Measurements from ENCODE around the gene PERCC1. TPM values are rescaled to one million over a fixed set of nuclear protein-coding genes. Genes with fewer than 3 reads are reported as not detected.
A peak's percentile ranks its signal among the peaks of the same experiment; 100 is the strongest.
"Not testable (repeated sequence)": the region's sequence is repeated elsewhere in the genome, so short reads cannot be mapped to it uniquely, and the experiment has no call there.

PERCC1 gene
- polyA plus RNA-seq, 6 donors from 2014 or later, result not detected

DNA sequence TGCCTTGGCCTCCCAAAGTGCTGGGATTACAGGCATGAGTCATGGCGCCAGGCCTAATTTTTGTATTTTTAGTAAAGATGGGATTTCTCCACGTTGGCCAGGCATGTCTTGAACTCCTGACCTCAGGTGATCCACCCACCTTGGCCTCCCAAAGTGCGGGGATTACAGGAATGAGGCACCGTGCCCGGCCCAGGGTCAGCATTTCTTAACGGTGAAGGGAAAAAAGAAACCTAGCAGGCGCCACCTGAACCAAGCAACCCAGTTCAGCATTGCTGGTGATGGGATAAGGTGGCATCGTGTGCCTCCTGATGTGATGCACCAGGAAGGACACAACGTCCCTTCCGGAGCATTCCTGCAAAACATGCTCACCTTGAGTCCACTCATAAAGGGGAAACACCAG, 46.2 kb downstream of the PERCC1 start:
- ATAC-seq (ENCODE audit: low read depth in 2 of 2), result no peak
- H3K4me3 Mint-ChIP-seq, result peak overlapping the region in 5 of 8 donors; percentile 20 to 72 (median 39)
- H3K27me3 Mint-ChIP-seq, result no peaks in the 10 kb centered on the region
- H3K4me1 Mint-ChIP-seq, result peaks cover 24 to 73% (median 33%) of the 10 kb centered on the region in 3 donors
- peaks cover 0 to 8% of the 10 kb centered on the region in 2 donors for H3K36me3 Mint-ChIP-seq
- peaks cover 0 to 7% (median 4%) of the 10 kb centered on the region in 7 donors for H3K9me3 Mint-ChIP-seq
- H3K27ac Mint-ChIP-seq, result peak overlapping the region in 3 of 6 donors; percentile 67 to 94 (median 78)
- no peak for DNase-seq

DNA sequence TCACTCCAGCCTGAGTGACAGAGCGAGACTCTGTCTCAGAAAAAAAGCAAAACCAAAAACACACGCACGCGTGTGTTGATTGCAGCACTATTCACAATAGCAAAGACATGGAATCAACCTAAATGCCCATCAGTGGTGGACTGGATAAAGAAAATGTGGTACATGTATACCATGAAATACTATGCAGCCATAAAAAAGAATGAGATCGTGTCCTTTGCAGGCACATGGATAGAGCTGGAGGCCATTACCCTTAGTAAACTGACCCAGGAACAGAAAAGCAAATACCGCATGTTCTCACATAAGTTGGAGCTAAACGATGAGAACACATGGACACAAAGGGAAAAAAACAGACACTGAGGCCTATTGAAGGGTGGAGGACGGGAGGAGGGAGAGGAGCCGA, 48.1 kb downstream of the PERCC1 start:
- not testable (repeated sequence) for H3K36me3 Mint-ChIP-seq; ATAC-seq (ENCODE audit: low read depth in 2 of 2); H3K27me3 Mint-ChIP-seq; DNase-seq; H3K9me3 Mint-ChIP-seq
- H3K4me1 Mint-ChIP-seq, result peaks cover 23 to 63% (median 23%) of the 10 kb centered on the region in 3 donors
- peak overlapping the region in 5 of 8 donors; percentile 30 to 70 (median 66) for H3K4me3 Mint-ChIP-seq
- H3K27ac Mint-ChIP-seq, result peak overlapping the region in 4 of 6 donors; percentile 74 to 98 (median 88)

DNA sequence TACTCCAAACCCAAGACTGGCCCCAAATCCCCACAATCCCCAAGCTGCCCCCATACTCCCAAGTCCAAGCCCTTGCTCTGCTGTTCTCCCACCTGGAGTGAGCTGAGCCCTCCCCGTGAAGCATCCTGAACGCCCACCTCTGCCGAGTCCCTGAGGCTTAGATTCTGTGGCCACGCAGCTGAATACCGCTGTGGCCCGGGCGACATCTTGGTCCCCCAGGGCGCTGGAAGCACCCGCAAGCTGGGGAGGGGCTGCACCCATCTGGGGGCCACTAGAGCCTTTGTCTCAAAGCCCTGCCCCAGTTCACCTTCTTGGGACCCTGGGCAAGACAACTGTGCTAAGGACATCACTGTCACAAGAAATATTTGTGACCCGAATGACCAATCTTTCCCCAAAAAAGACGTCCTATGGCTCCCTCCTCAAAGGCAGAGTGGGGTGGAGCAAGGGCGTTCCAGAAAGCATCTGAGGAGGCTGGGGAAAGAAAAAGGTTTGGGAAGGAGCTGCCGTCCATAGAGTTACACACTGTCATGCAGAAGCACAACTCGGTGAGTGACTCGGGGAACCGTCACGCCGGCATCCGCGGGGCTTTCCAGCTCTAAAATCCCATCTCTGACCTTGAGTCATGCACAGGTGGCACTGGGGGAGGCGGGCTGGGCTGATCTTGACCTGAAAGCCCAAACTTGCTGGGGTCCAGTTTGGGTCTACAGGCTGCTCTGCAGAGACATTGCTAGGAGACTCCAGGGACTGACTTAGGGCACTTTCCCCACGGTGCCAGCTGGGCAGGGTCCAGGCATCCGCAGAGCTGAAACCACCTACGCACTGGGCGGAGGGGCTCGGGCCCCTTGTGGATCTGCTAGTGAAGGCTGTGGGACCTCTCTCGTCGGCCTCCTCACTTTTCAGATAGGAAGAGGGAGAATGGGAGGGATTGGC, 51.3 kb downstream of the PERCC1 start:
- peaks cover 23 to 52% (median 23%) of the 10 kb centered on the region in 3 donors for H3K4me1 Mint-ChIP-seq
- peak overlapping the region in 5 of 6 donors; percentile 27 to 97 (median 44) for H3K27ac Mint-ChIP-seq
- peaks cover 0 to 7% (median 4%) of the 10 kb centered on the region in 7 donors for H3K9me3 Mint-ChIP-seq

More for the DNA sequence above, 51.3 kb downstream of the PERCC1 start:
- peak overlapping the region in 2 of 8 donors; percentile 37 to 81 for H3K4me3 Mint-ChIP-seq
- peaks cover 0 to 8% of the 10 kb centered on the region in 2 donors for H3K36me3 Mint-ChIP-seq
- no peaks in the 10 kb centered on the region for H3K27me3 Mint-ChIP-seq
- no peak for ATAC-seq (ENCODE audit: low read depth in 2 of 2)
- DNase-seq, result no peak

Other genes with a start within 250 kb of the PERCC1 start
- not detected for gene TPSG1, start 205.8 kb upstream of the PERCC1 start, polyA plus RNA-seq (ENCODE audit: low read depth in 6 of 6)
- gene TPSB2, start 200.9 kb upstream of the PERCC1 start, polyA plus RNA-seq (ENCODE audit: low read depth in 6 of 6), result not detected
- gene TPSAB1, start 190.4 kb upstream of the PERCC1 start, polyA plus RNA-seq (ENCODE audit: low read depth in 6 of 6), result not detected
- gene TPSD1, start 175.0 kb upstream of the PERCC1 start, polyA plus RNA-seq (ENCODE audit: low read depth in 6 of 6), result not detected
- gene UBE2I, start 121.4 kb upstream of the PERCC1 start, polyA plus RNA-seq (ENCODE audit: low read depth in 6 of 6), result 100 to 1,000 TPM in 5 of 6 donors, 10 to 100 TPM in 1; 99.5 to 121 (median 114) TPM
- gene BAIAP3, start 97.4 kb upstream of the PERCC1 start, polyA plus RNA-seq (ENCODE audit: low read depth in 6 of 6), result 1 to 10 TPM in 1 of 6 donors, under 1 TPM in 4, not detected in 1; 0.20 to 1.3 (median 0.67) TPM
- gene TSR3, start 79.2 kb upstream of the PERCC1 start, polyA plus RNA-seq (ENCODE audit: low read depth in 6 of 6), result 100 to 1,000 TPM in 3 of 6 donors, 10 to 100 TPM in 3; 87.9 to 103 (median 99.1) TPM
- 10 to 100 TPM; 39.7 to 52.1 (median 44.6) TPM for gene GNPTG, start 79.1 kb upstream of the PERCC1 start, polyA plus RNA-seq (ENCODE audit: low read depth in 6 of 6)
- gene UNKL, start 16.4 kb upstream of the PERCC1 start, polyA plus RNA-seq (ENCODE audit: low read depth in 6 of 6), result 10 to 100 TPM in 1 of 6 donors, 1 to 10 TPM in 5; 7.2 to 25.7 (median 9.2) TPM
- gene UQCC4, start 10.3 kb upstream of the PERCC1 start, polyA plus RNA-seq (ENCODE audit: low read depth in 6 of 6), result 10 to 100 TPM; 39.8 to 65.5 (median 46.2) TPM
- gene CCDC154, start 13.5 kb downstream of the PERCC1 start, polyA plus RNA-seq (ENCODE audit: low read depth in 6 of 6), result under 1 TPM in 2 of 6 donors, not detected in 4; 0.16 to 0.26 TPM
- 10 to 100 TPM; 48.6 to 92.2 (median 61.4) TPM for gene CLCN7, start 44.0 kb downstream of the PERCC1 start, polyA plus RNA-seq (ENCODE audit: low read depth in 6 of 6)
- gene PTX4, start 57.9 kb downstream of the PERCC1 start, polyA plus RNA-seq (ENCODE audit: low read depth in 6 of 6), result not detected
- 10 to 100 TPM; 17.3 to 37.1 (median 26.3) TPM for gene TELO2, start 62.3 kb downstream of the PERCC1 start, polyA plus RNA-seq (ENCODE audit: low read depth in 6 of 6)
- gene TMEM204, start 102.6 kb downstream of the PERCC1 start, polyA plus RNA-seq (ENCODE audit: low read depth in 6 of 6), result 10 to 100 TPM in 2 of 6 donors, 1 to 10 TPM in 4; 5.2 to 23.9 (median 6.6) TPM
- 1 to 10 TPM in 5 of 6 donors, not detected in 1; 1.3 to 2.3 (median 2.2) TPM for gene IFT140, start 181.0 kb downstream of the PERCC1 start, polyA plus RNA-seq (ENCODE audit: low read depth in 6 of 6)
- 1 to 10 TPM; 1.8 to 6.0 (median 2.2) TPM for gene CRAMP1, start 181.3 kb downstream of the PERCC1 start, polyA plus RNA-seq (ENCODE audit: low read depth in 6 of 6)
- gene JPT2, start 247.2 kb downstream of the PERCC1 start, polyA plus RNA-seq (ENCODE audit: low read depth in 6 of 6), result 10 to 100 TPM in 5 of 6 donors, 1 to 10 TPM in 1; 6.8 to 14.4 (median 11.5) TPM